Stimulated activated CD8-positive, alpha-beta memory T cell treated with anti-CD3 and anti-CD28 coated beads, Interleukin-7, amount 100 ng/mL, for 1 hour (primary cell): ENCODE results near the gene DLX2.
"Not testable (repeated sequence)": the region's sequence is repeated elsewhere in the genome, so short reads cannot be mapped to it uniquely, and the experiment has no call there.

Experiments
- DNase-seq, 2 donors: peaks; one replicate each; pipeline ENCODE4 v3.0.0-alpha.2; 2020; ENCODE audit warnings: low read depth in 2 of 2

DLX2 gene

GRCh38 chr2:172083628-172084394 lies 18.9 kb downstream of the DLX2 start:
- DNase-seq = no peak

GRCh38 chr2:172082944-172083627 lies 19.6 kb downstream of the DLX2 start:
- no peak for DNase-seq

- DNase-seq = no peak
Measured at GRCh38 chr2:172082105-172082943, 20.4 kb downstream of the DLX2 start.

GRCh38 chr2:172081221-172082022 lies 21.3 kb downstream of the DLX2 start:
- no peak for DNase-seq

- DNase-seq = no peak
Measured at GRCh38 chr2:172080641-172081220, 22.0 kb downstream of the DLX2 start.

GRCh38 chr2:172079838-172080640 lies 22.7 kb downstream of the DLX2 start:
- DNase-seq = no peak

GRCh38 chr2:172079416-172079815 lies 23.3 kb downstream of the DLX2 start:
- no peak for DNase-seq

- DNase-seq = no peak
Measured at GRCh38 chr2:172074254-172074653, 28.4 kb downstream of the DLX2 start.

- no peak for DNase-seq
Measured at GRCh38 chr2:172073518-172073917, 29.2 kb downstream of the DLX2 start.

- DNase-seq = no peak
Measured at GRCh38 chr2:172072706-172073105, 30.0 kb downstream of the DLX2 start.

GRCh38 chr2:172072303-172072702 lies 30.4 kb downstream of the DLX2 start:
- no peak for DNase-seq

- no peak for DNase-seq
Measured at GRCh38 chr2:172070936-172071335, 31.8 kb downstream of the DLX2 start.

GRCh38 chr2:172067905-172068304 lies 34.8 kb downstream of the DLX2 start:
- not testable (repeated sequence) for DNase-seq

GRCh38 chr2:172066394-172066886 lies 36.3 kb downstream of the DLX2 start:
- DNase-seq = no peak

- DNase-seq = no peak
Measured at GRCh38 chr2:172065111-172065510, 37.6 kb downstream of the DLX2 start.

GRCh38 chr2:172063446-172063845 lies 39.3 kb downstream of the DLX2 start:
- no peak for DNase-seq

GRCh38 chr2:172062402-172063004 lies 40.2 kb downstream of the DLX2 start:
- no peak for DNase-seq

- not testable (repeated sequence) for DNase-seq
Measured at GRCh38 chr2:172060118-172060517, 42.6 kb downstream of the DLX2 start.

- DNase-seq = no peak
Measured at GRCh38 chr2:172058660-172059059, 44.0 kb downstream of the DLX2 start.

GRCh38 chr2:172056293-172056692 lies 46.4 kb downstream of the DLX2 start:
- no peak for DNase-seq
